Ovary (tissue), 9 donors: ENCODE data around the gene CLK2. TPM values are rescaled to one million over a fixed set of nuclear protein-coding genes. Genes with fewer than 3 reads are reported as not detected.

Experiments used
- DNase-seq, 5 donors: peaks; one replicate each; pipeline ENCODE4 v3.0.0-alpha.2; 2019 to 2020
- H3K27ac ChIP-seq, 2 donors: fragments of 200-600 bp; one replicate each; pipeline versions ENCODE4 v1.5.1 to v1.8.0; 2019 to 2022
- H3K27me3 ChIP-seq: fragments of 200-600 bp; one replicate; pipeline ENCODE4 v1.8.0; 2022
- H3K36me3 ChIP-seq: fragments of 200-600 bp; sonication (generic); one replicate; pipeline ENCODE4 v1.5.1; 2019
- H3K4me1 ChIP-seq: one replicate; pipeline ENCODE4 v1.8.1; 2013; ENCODE audit warnings: mild to moderate bottlenecking, moderate library complexity; ENCODE audit not compliant: insufficient read depth
- H3K4me3 ChIP-seq: fragments of 200-600 bp; sonication (generic); one replicate; pipeline ENCODE4 v1.5.1; 2017
- H3K9me3 ChIP-seq, 2 donors: fragments of 200-600 bp in 1 of 2; sonication (generic) in 1 of 2; one replicate each; pipeline versions ENCODE4 v1.5.1 to v1.8.1; 2013 to 2019; ENCODE audit warnings: mild to moderate bottlenecking in 1 of 2, moderate library complexity in 1 of 2
- EP300 ChIP-seq: sonication (generic); formaldehyde crosslinking; IDR thresholded peaks from one replicate; pipeline ENCODE4 v1.6.1; 2017; ENCODE audit warnings: antibody characterized with exemption
- POLR2A ChIP-seq: fragments of 450-650 bp; IDR thresholded peaks from one replicate; pipeline ENCODE4 v1.6.1; 2017; ENCODE audit warnings: antibody characterized with exemption, mild to moderate bottlenecking, moderate library complexity
- WGBS, 3 donors: extraction: QIAGEN DNeasy Blood & Tissue Kit in 1 of 3; methylation state at CpG; one replicate each; pipeline versions ENCODE4 v1.1.5 to v1.1.7; 2013 to 2017; 5-methylcytosine and 5-hydroxymethylcytosine counted together
- intact Hi-C, 4 donors: fragments of 100-400 bp; cut with DNase I; formaldehyde crosslinking; loops; one replicate each; pipeline versions ENCODE4 v1.11.0 to v1.15.1; 2022 to 2023
- polyA plus RNA-seq, 2 donors: library from polyadenylated mRNA; stranded (reverse); fragments of 200-250 nt in 1 of 2; fragments of 350-450 nt in 1 of 2; fragmentation: Illumina TruSeq in 1 of 2; extraction: RNeasy Lipid Tissue Mini Kit (QIAGEN cat#74804) in 1 of 2; gene quantifications; one replicate each; pipeline ENCODE4 v1.2.3, GENCODE V29; 2013 to 2014
- total RNA-seq, 7 donors: library from RNA; depleted of rRNA in 2 of 7; stranded (reverse); fragments of >200 nt in 2 of 7; fragmentation: NEBNext Ultra II Directional in 3 of 7; extraction: Animal tissue kit (Norgen Biotek cat#: 25700) in 3 of 7; gene quantifications; one replicate each; pipeline versions ENCODE4 v1.1.0 to v1.2.4, GENCODE V29; 2016 to 2023
- TF ChIP-seq, protein P1 (sequence below), 3 donors: fragments of 450-650 bp in 2 of 3; fragments of 200-600 bp in 1 of 3; IDR thresholded peaks; one replicate each; pipeline versions ENCODE4 v1.5.1 to v1.8.0; 2016 to 2022; ENCODE audit warnings: antibody characterized with exemption in 3 of 3, mild to moderate bottlenecking in 1 of 3
- donor health status: DM: no; HTN: no; CAD: no; lungs with moderate emphysema.
- donor health status: DM: no; HTN: no; CAD: no.
- donor health status: Bipolar disorder and iron deficiency.
- donor health status: DM: yes; HTN: yes; CAD: no.
- donor health status: DM: no; HTN: no; CAD: no.
- donor health status: DM: yes; HTN: yes; CAD: no.

CLK2 gene
- total and polyA plus RNA-seq, 9 donors: 37.9 to 60.9 (median 50.1) TPM

DNA sequence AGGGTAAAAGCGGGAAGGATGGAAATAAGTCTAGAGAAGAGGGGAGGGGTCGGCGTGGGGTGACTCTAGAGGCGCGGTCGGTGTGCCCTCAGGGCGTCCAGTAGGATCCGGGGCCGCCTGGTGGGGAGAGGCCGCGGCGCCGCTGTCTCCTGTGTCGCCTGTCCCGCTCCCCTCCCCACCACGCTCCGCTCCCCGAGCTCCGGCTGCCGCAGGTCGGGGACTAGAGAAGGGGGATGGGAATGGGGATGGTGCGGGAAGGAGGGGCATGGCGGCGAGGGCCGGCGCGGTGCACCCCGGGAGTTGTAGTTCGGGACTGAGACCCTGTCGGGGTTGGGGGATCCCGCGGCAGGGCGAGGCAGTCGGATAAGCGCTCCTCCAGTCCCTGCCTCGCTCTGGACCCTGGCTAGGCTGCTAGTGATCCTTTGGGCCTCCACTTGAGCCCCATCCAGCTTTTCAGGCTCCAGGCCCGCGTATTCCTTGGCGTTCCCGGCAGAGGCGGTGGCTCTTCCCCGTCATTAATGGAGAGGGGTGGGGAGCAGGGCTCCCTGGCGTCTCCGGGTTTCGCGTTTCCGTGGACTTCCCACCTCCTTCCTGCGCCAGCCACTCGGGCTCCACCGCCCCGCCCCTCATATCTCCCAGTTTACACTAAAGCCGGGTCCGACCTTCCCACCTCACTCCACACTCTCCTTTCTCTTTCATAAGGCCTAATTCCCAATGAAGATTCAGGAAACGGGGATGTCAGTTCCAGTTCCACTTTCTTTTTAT, 17.9 kb downstream of the CLK2 start, which contains the start of gene ENTREP3:
TSS of gene ENTREP3 (minus strand) at position 241 of the 765 bp plus-strand sequence. CDS start 606 bp downstream, outside the sequence.
- TF ChIP-seq, protein P1, sequence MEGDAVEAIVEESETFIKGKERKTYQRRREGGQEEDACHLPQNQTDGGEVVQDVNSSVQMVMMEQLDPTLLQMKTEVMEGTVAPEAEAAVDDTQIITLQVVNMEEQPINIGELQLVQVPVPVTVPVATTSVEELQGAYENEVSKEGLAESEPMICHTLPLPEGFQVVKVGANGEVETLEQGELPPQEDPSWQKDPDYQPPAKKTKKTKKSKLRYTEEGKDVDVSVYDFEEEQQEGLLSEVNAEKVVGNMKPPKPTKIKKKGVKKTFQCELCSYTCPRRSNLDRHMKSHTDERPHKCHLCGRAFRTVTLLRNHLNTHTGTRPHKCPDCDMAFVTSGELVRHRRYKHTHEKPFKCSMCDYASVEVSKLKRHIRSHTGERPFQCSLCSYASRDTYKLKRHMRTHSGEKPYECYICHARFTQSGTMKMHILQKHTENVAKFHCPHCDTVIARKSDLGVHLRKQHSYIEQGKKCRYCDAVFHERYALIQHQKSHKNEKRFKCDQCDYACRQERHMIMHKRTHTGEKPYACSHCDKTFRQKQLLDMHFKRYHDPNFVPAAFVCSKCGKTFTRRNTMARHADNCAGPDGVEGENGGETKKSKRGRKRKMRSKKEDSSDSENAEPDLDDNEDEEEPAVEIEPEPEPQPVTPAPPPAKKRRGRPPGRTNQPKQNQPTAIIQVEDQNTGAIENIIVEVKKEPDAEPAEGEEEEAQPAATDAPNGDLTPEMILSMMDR (IDR thresholded peaks at IDR 0.05): no peak
- TF ChIP-seq POLR2A: peak; percentile 75
- no peak for TF ChIP-seq EP300
- H3K4me1 ChIP-seq: peaks cover 7% of the 10 kb centered on the region
- H3K4me3 ChIP-seq: peak within 1 kb of the TSS; percentile 73
- peak; percentile 87 to 91 (median 90) for DNase-seq
- no peaks in the 10 kb centered on the region for H3K9me3 ChIP-seq
- H3K27ac ChIP-seq: peak within 1 kb of the TSS; percentile 94 to 99
- H3K27me3 ChIP-seq: no peaks in the 10 kb centered on the region
- WGBS, 3 donors: 0 to 1% (median 1%) methylated on average over 42 to 54 of the region's 54 CpGs
- no peaks in the 10 kb centered on the region for H3K36me3 ChIP-seq
- intact Hi-C loops: loop anchor here in 2 of 4 donors (5.0 to 10.0 kb wide), 2 partner anchors 67 to 69 kb away; partner anchors contain the start of gene RUSC1 (in 2 of the 2)

DNA sequence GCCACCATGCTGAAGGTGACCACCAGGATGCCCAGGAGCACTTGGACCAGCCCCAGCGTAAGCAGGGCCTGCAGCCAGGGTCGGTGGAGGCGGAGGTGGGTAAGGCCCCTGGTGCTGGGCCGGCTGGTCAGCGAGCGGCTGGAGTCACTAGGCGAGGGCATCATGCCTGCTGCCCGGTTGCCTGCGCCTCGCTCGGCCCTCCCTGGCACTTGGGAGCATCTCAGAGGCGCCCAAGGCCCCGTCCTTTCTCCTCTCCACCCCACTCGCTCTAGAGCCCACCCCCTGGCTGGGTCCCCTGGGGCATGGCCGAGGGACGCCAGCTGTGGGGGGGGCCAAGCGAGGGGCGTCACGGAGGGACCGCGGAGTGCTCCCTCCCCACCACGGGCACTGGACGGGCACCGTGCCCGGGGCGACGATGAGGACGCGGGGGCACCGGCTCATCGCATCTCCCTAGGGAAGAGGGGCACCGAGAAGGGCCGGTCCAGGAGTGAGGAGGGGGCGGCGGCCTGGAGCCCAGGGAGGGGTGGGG, 18.5 kb downstream of the CLK2 start:
- Histone ChIP-seq H3K9me3 (no peaks in the 10 kb centered on the region), H3K4me1 (peaks cover 7% of the 10 kb centered on the region), H3K4me3 (peak overlapping the region; percentile 73), H3K27me3 (no peaks in the 10 kb centered on the region), H3K27ac (peak overlapping the region; percentile 94 to 99), H3K36me3 (no peaks in the 10 kb centered on the region)
- intact Hi-C loops: loop anchor here (5.0 to 10.0 kb wide), 3 partner anchors 68 to 338 kb away; partner anchors contain the start of gene RUSC1 (in 3 of the 4)
- 0 to 3% (median 1%) methylated on average over 13 to 35 of the region's 35 CpGs for WGBS, 3 donors
- TF ChIP-seq POLR2A (no peak), EP300 (no peak)
- TF ChIP-seq, protein P1 (IDR thresholded peaks at IDR 0.05): no peak
- DNase-seq: peak; percentile 51 to 69 (median 67)

DNA sequence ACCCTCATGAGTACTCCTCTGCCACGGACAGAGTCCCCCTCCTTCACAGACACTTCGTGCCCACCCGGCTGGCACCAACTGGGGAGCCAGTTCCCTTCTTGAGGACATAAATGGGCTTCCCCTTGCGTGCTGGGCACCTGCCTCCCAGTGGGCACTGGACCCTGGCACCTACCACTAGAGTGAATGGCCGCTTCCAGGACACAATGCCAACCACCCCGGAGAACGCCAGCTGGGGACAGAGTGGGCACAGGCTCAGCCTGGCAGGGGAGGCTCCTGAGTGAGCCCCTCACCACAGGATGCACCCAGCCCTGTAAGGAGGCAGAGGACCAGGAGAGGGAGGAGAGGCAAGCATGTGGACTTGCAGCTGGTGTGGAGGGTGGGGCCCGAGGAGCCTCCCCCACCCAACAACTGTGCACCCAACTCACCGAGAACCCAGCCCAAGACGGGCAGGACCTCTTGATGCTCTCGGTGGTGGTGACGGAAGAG, 19.0 kb downstream of the CLK2 start:
- DNase-seq: peak in 1 of 5 donors; percentile 56
- WGBS, 3 donors: 11 to 14% (median 12%) methylated on average over 8 to 12 of the region's 12 CpGs
- Histone ChIP-seq H3K27me3 (no peaks in the 10 kb centered on the region), H3K36me3 (no peaks in the 10 kb centered on the region), H3K27ac (peak overlapping the region; percentile 94 to 99), H3K4me1 (peaks cover 7% of the 10 kb centered on the region), H3K9me3 (no peaks in the 10 kb centered on the region), H3K4me3 (peak overlapping the region; percentile 73)
- intact Hi-C loops: loop anchor here in 3 of 4 donors (5.0 to 10.0 kb wide), 3 partner anchors 68 to 338 kb away; partner anchors contain the start of gene RUSC1 (in 2 of the 3)
- TF ChIP-seq POLR2A (no peak), EP300 (no peak)
- TF ChIP-seq, protein P1 (IDR thresholded peaks at IDR 0.05): no peak

DNA sequence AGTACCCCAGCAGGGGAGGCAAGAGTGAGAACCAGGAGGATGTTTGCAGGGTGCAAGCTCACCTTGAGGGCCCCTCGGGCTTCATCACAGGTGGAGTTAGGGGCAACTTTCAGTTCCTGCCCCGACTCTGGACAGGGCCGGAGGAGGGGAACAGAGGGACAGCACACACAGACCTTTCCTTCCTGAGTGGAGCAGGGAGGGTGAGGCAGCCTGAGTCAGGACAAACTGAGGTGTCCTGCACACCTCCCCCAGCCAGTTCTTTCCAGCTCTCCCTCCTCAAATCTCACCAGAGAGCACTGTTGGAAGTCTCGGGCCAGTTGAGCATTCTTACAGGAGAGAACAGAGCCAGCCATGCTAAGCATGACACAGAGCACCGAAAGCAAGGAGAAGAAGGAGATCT, 19.5 kb downstream of the CLK2 start:
- intact Hi-C loops: loop anchor here in 3 of 4 donors (5.0 to 10.0 kb wide), 3 partner anchors 69 to 339 kb away; partner anchors contain the start of gene RUSC1 (in 2 of the 3)
- no peak for DNase-seq
- TF ChIP-seq EP300: no peak
- TF ChIP-seq POLR2A: no peak

More for the DNA sequence above, 19.5 kb downstream of the CLK2 start:
- 32 to 48% (median 34%) methylated on average over 5 of the region's 5 CpGs for WGBS, 3 donors
- H3K4me3 ChIP-seq: no peak overlapping the region
- no peaks in the 10 kb centered on the region for H3K36me3 ChIP-seq
- peaks cover 7% of the 10 kb centered on the region for H3K4me1 ChIP-seq
- peak overlapping the region in 1 of 2 donors; percentile 94 for H3K27ac ChIP-seq
- no peaks in the 10 kb centered on the region for H3K27me3 ChIP-seq
- no peaks in the 10 kb centered on the region for H3K9me3 ChIP-seq
